ENCODE results near the gene ASIC2. TPM values are rescaled to one million over a fixed set of nuclear protein-coding genes. Genes with fewer than 3 reads are reported as not detected.

ASIC2 gene
- total RNA-seq, 1 donor: not detected

GRCh38 chr17:33273271-33273670 lies 19.8 kb downstream of the ASIC2 start:
- H3K4me2 ChIP-seq (ENCODE audit: insufficient read depth, low read length): no peak overlapping the region
- no peaks in the 10 kb centered on the region for H3K36me3 ChIP-seq (ENCODE audit: insufficient read depth, low read length)
- H3K27me3 ChIP-seq (ENCODE audit: insufficient read depth, low read length): no peaks in the 10 kb centered on the region
- no peak overlapping the region for H2AFZ ChIP-seq (ENCODE audit: low read length)
- H3K9me3 ChIP-seq (ENCODE audit: low read depth, low read length): no peaks in the 10 kb centered on the region
- no peaks in the 10 kb centered on the region for H4K20me1 ChIP-seq (ENCODE audit: insufficient read depth, low read length)
- H3K79me2 ChIP-seq (ENCODE audit: insufficient read depth, low read length): no peaks in the 10 kb centered on the region
- H3K4me3 ChIP-seq (ENCODE audit: insufficient read depth, low read length): no peak overlapping the region
- no peaks in the 10 kb centered on the region for H3K4me1 ChIP-seq (ENCODE audit: insufficient read depth, low read length)
- no peak for DNase-seq (ENCODE audit: insufficient read length, low spot score, missing footprints)
- TF ChIP-seq CTCF (IDR thresholded peaks at IDR 0.05; ENCODE audit: extremely low read depth, low read depth, low read length): no peak
- H3K27ac ChIP-seq (ENCODE audit: low read depth, low read length): no peak overlapping the region

GRCh38 chr17:33272438-33272837 lies 20.7 kb downstream of the ASIC2 start:
- H2AFZ ChIP-seq (ENCODE audit: low read length): no peak overlapping the region
- H3K4me3 ChIP-seq (ENCODE audit: insufficient read depth, low read length): no peak overlapping the region
- no peaks in the 10 kb centered on the region for H3K36me3 ChIP-seq (ENCODE audit: insufficient read depth, low read length)
- no peak overlapping the region for H3K27ac ChIP-seq (ENCODE audit: low read depth, low read length)
- TF ChIP-seq CTCF (IDR thresholded peaks at IDR 0.05; ENCODE audit: extremely low read depth, low read depth, low read length): no peak
- H3K4me1 ChIP-seq (ENCODE audit: insufficient read depth, low read length): peaks cover 5% of the 10 kb centered on the region
- H4K20me1 ChIP-seq (ENCODE audit: insufficient read depth, low read length): no peaks in the 10 kb centered on the region
- no peaks in the 10 kb centered on the region for H3K27me3 ChIP-seq (ENCODE audit: insufficient read depth, low read length)
- H3K9me3 ChIP-seq (ENCODE audit: low read depth, low read length): no peaks in the 10 kb centered on the region
- no peak overlapping the region for H3K4me2 ChIP-seq (ENCODE audit: insufficient read depth, low read length)
- no peak for DNase-seq (ENCODE audit: insufficient read length, low spot score, missing footprints)
- H3K79me2 ChIP-seq (ENCODE audit: insufficient read depth, low read length): no peaks in the 10 kb centered on the region

- Histone ChIP-seq H4K20me1 (ENCODE audit: insufficient read depth, low read length) (no peaks in the 10 kb centered on the region), H3K4me3 (ENCODE audit: insufficient read depth, low read length) (no peak overlapping the region)
- no peak for DNase-seq (ENCODE audit: insufficient read length, low spot score, missing footprints)
These were observed 23.6 kb downstream of the ASIC2 start for GRCh38 chr17:33269337-33270060.

More at GRCh38 chr17:33269337-33270060, 23.6 kb downstream of the ASIC2 start:
- no peak overlapping the region for H2AFZ ChIP-seq (ENCODE audit: low read length)
- no peak overlapping the region for H3K27ac ChIP-seq (ENCODE audit: low read depth, low read length)
- no peaks in the 10 kb centered on the region for H3K36me3 ChIP-seq (ENCODE audit: insufficient read depth, low read length)
- no peaks in the 10 kb centered on the region for H3K27me3 ChIP-seq (ENCODE audit: insufficient read depth, low read length)
- peaks cover 5% of the 10 kb centered on the region for H3K4me1 ChIP-seq (ENCODE audit: insufficient read depth, low read length)
- TF ChIP-seq CTCF (IDR thresholded peaks at IDR 0.05; ENCODE audit: extremely low read depth, low read depth, low read length): no peak
- no peak overlapping the region for H3K4me2 ChIP-seq (ENCODE audit: insufficient read depth, low read length)
- no peaks in the 10 kb centered on the region for H3K79me2 ChIP-seq (ENCODE audit: insufficient read depth, low read length)
- H3K9me3 ChIP-seq (ENCODE audit: low read depth, low read length): no peaks in the 10 kb centered on the region

All from osteoblast (primary cell).